Measurements from ENCODE around the gene NKAIN1. TPM values are rescaled to one million over a fixed set of nuclear protein-coding genes. Genes with fewer than 3 reads are reported as not detected.
"Not testable (repeated sequence)": the region's sequence is repeated elsewhere in the genome, so short reads cannot be mapped to it uniquely, and the experiment has no call there.

Gene NKAIN1
- total and polyA plus RNA-seq, 2 donors (not counting 3 experiments of a cell fraction or from before 2014, with no cell fraction given), result 0.29 to 0.40 TPM

DNA sequence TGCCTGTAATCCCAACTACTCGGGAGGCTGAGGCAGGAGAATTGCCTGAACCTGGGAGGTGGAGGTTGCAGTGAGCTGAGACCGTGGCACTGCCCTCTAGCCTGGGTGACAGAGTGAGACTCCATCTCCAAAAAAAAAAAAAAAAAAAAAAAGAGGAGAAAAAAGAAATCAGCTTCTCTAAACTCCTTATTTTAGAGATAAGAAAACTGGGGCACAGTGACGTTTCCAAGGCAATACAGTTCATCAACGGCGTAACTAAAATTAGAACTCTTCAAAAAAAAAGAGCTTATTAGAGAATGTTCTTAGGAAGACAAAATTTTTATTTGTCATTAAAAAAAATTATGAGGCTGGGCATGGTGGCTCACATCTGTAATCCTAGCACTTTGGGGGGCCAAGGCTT, 22.7 kb upstream of the NKAIN1 start:
- H3K9me1 ChIP-seq (replicated peaks; ENCODE audit: control insufficient read depth, extremely low read depth, insufficient read depth, low read length); H3K9ac ChIP-seq (replicated peaks; ENCODE audit: extremely low read depth, insufficient read depth, low read length); H3K9me3 ChIP-seq (replicated peaks; ENCODE audit: control insufficient read depth, insufficient read depth, low read length); H3K27ac ChIP-seq (ENCODE audit: insufficient read depth, low read depth, low read length); H3K4me2 ChIP-seq (ENCODE audit: insufficient read depth, low read length); H2AFZ ChIP-seq (ENCODE audit: low read depth, low read length); DNase-seq (ENCODE audit: low read depth, low spot score); H3K79me2 ChIP-seq (ENCODE audit: control insufficient read depth, insufficient read depth, low read length); FAIRE-seq; H3K4me3 ChIP-seq (replicated peaks in 1 of 3; ENCODE audit: insufficient read depth in 1 of 3, low read depth in 1 of 3, low read length in 3 of 3); H3K27me3 ChIP-seq (ENCODE audit: control insufficient read depth in 2 of 2, insufficient read depth in 2 of 2, low read length in 2 of 2); BruUV-seq (replicated peaks); dilution Hi-C loops (cut with MboI; ENCODE audit: extremely low pct_ligation_motif_present, low sequenced_read_pairs); H4K20me1 ChIP-seq (replicated peaks; ENCODE audit: control insufficient read depth, extremely low read depth, insufficient read depth, low read length); intact Hi-C loops (cut with micrococcal nuclease); H3K4me1 ChIP-seq (ENCODE audit: control insufficient read depth, extremely low read depth, insufficient read depth, low read length): not testable (repeated sequence)
- POLR2A ChIA-PET, result interaction anchor here (0.7 kb wide), 1 partner anchor 21 kb away, joined by 3 read pairs; no protein-coding TSS in a partner anchor
- CTCF ChIA-PET, result interaction anchor here (1.3 to 1.4 kb wide), 2 partner anchors 11 to 35 kb away, joined by 4 read pairs; partner anchors contain the start of genes SNRNP40 and ZCCHC17
- peaks cover 16 to 28% of the 10 kb centered on the region in 2 experiments for H3K36me3 ChIP-seq (ENCODE audit: control insufficient read depth in 2 of 2, extremely low read depth in 1 of 2, insufficient read depth in 2 of 2, low read length in 2 of 2)

DNA sequence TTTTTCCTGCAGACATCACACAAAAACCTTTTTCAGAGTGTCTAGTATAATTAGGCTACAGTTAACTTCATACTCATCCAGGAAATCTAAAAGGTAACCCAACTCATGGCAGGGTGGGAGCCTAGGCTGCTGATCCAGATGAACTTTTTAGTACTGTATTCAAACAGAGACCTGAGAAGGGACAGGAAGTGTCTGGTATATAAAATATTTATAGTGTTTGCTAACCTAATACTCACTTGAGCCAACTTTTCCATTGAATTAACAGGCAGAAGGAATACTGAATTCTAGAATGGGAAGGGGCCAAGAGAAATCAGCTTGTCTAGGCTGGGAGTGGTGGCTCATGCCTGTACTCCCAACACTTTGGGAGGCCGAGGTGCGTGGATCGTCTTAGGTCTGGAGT, 22.2 kb upstream of the NKAIN1 start:
- POLR2A ChIA-PET, result no interaction called here
- FAIRE-seq, result no peak
- no peaks in the 10 kb centered on the region for H4K20me1 ChIP-seq (replicated peaks; ENCODE audit: control insufficient read depth, extremely low read depth, insufficient read depth, low read length)

More for the DNA sequence above, 22.2 kb upstream of the NKAIN1 start:
- dilution Hi-C loops (cut with MboI; ENCODE audit: extremely low pct_ligation_motif_present, low sequenced_read_pairs) (no loop called here), intact Hi-C loops (cut with micrococcal nuclease) (no loop called here)
- Histone ChIP-seq H3K9me1 (replicated peaks; ENCODE audit: control insufficient read depth, extremely low read depth, insufficient read depth, low read length) (no peaks in the 10 kb centered on the region), H3K9ac (replicated peaks; ENCODE audit: extremely low read depth, insufficient read depth, low read length) (no peak overlapping the region), H3K4me3 (replicated peaks in 1 of 3; ENCODE audit: insufficient read depth in 1 of 3, low read depth in 1 of 3, low read length in 3 of 3) (no peak overlapping the region), H3K36me3 (ENCODE audit: control insufficient read depth in 2 of 2, extremely low read depth in 1 of 2, insufficient read depth in 2 of 2, low read length in 2 of 2) (peaks cover 12 to 26% of the 10 kb centered on the region in 2 experiments), H3K4me2 (ENCODE audit: insufficient read depth, low read length) (no peak overlapping the region), H3K4me1 (ENCODE audit: control insufficient read depth, extremely low read depth, insufficient read depth, low read length) (no peaks in the 10 kb centered on the region), H2AFZ (ENCODE audit: low read depth, low read length) (no peak overlapping the region), H3K27me3 (ENCODE audit: control insufficient read depth in 2 of 2, insufficient read depth in 2 of 2, low read length in 2 of 2) (no peaks in the 10 kb centered on the region), H3K9me3 (replicated peaks; ENCODE audit: control insufficient read depth, insufficient read depth, low read length) (no peaks in the 10 kb centered on the region), H3K79me2 (ENCODE audit: control insufficient read depth, insufficient read depth, low read length) (no peaks in the 10 kb centered on the region), H3K27ac (ENCODE audit: insufficient read depth, low read depth, low read length) (no peak overlapping the region)
- CTCF ChIA-PET, result interaction anchor here (1.3 kb wide), 1 partner anchor 35 kb away, joined by 4 read pairs; the partner anchor contains the start of genes SNRNP40 and ZCCHC17
- BruUV-seq (replicated peaks), result no TSS peak
- no peak for DNase-seq (ENCODE audit: low read depth, low spot score)
- no peak for TF ChIP-seq MYC (IDR thresholded peaks at IDR 0.05; ENCODE audit: low read depth, low read length)
- TF ChIP-seq, protein P1, sequence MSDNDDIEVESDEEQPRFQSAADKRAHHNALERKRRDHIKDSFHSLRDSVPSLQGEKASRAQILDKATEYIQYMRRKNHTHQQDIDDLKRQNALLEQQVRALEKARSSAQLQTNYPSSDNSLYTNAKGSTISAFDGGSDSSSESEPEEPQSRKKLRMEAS (IDR thresholded peaks at IDR 0.05; ENCODE audit: insufficient read depth, insufficient read length), result no peak
- no peak for TF ChIP-seq POLR2AphosphoS5 (IDR thresholded peaks at IDR 0.05; ENCODE audit: insufficient read depth, low read depth, low read length)
- TF ChIP-seq POLR2A (IDR thresholded peaks at IDR 0.05; ENCODE audit: low read depth, low read length), result no peak
- TF ChIP-seq EZH2 (IDR thresholded peaks at IDR 0.05; ENCODE audit: borderline replicate concordance, low read depth, low read length, severe bottlenecking), result no peak
- TF ChIP-seq FOS (IDR thresholded peaks at IDR 0.05; ENCODE audit: borderline replicate concordance, insufficient read depth, low read length), result no peak
- TF ChIP-seq, protein P2, sequence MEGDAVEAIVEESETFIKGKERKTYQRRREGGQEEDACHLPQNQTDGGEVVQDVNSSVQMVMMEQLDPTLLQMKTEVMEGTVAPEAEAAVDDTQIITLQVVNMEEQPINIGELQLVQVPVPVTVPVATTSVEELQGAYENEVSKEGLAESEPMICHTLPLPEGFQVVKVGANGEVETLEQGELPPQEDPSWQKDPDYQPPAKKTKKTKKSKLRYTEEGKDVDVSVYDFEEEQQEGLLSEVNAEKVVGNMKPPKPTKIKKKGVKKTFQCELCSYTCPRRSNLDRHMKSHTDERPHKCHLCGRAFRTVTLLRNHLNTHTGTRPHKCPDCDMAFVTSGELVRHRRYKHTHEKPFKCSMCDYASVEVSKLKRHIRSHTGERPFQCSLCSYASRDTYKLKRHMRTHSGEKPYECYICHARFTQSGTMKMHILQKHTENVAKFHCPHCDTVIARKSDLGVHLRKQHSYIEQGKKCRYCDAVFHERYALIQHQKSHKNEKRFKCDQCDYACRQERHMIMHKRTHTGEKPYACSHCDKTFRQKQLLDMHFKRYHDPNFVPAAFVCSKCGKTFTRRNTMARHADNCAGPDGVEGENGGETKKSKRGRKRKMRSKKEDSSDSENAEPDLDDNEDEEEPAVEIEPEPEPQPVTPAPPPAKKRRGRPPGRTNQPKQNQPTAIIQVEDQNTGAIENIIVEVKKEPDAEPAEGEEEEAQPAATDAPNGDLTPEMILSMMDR (IDR thresholded peaks at IDR 0.05; ENCODE audit: extremely low read depth in 1 of 2, insufficient read depth in 1 of 2, low read depth in 1 of 2, low read length in 2 of 2), result no peak
- no peak for TF ChIP-seq JUN (IDR thresholded peaks at IDR 0.05; ENCODE audit: borderline replicate concordance, insufficient read depth, insufficient read length, low read depth)
- TF ChIP-seq GATA2 (IDR thresholded peaks at IDR 0.05; ENCODE audit: insufficient read depth, insufficient read length, low read depth, low read length), result no peak
